SK-N-SH treated with all-trans-retinoic acid at 6 μM for 48 hours (cell line): ENCODE data around the gene ALDH16A1.

Experiments used
- ARNTL ChIP-seq: fragments of 450-650 bp; formaldehyde crosslinking; IDR thresholded peaks from 2 replicates; pipeline ENCODE4 v1.5.0; 2020; ENCODE audit warnings: low read depth, mild to moderate bottlenecking, moderate library complexity, borderline replicate concordance
- BACH2 ChIP-seq: fragments of 250-450 bp; sonication (Bioruptor Pico); IDR thresholded peaks from 2 replicates; pipeline ENCODE4 v1.9.0; 2021; ENCODE audit warnings: mild to moderate bottlenecking, borderline replicate concordance
- CREB5 ChIP-seq: fragments of 250-450 bp; sonication (Bioruptor Pico); IDR thresholded peaks from 2 replicates; pipeline ENCODE4 v1.5.1; 2020; ENCODE audit warnings: low read depth, mild to moderate bottlenecking, moderate library complexity
- ISL1 ChIP-seq: fragments of 250-450 bp; sonication (Bioruptor Pico); IDR thresholded peaks from 2 replicates; pipeline ENCODE4 v2.1.2; 2022; ENCODE audit warnings: mild to moderate bottlenecking, moderate library complexity
- OSR1 ChIP-seq: fragments of 250-450 bp; sonication (Bioruptor Pico); IDR thresholded peaks from 2 replicates; pipeline ENCODE4 v1.8.0; 2022; ENCODE audit warnings: moderate library complexity, mild to moderate bottlenecking, inconsistent platforms
- PATZ1 ChIP-seq: fragments of 250-450 bp; sonication (Bioruptor Pico); IDR thresholded peaks from 2 replicates; pipeline ENCODE4 v1.8.0; 2020; ENCODE audit warnings: mild to moderate bottlenecking, moderate library complexity, borderline replicate concordance
- SNAI2 ChIP-seq: fragments of 250-450 bp; sonication (Bioruptor Pico); IDR thresholded peaks from 2 replicates; pipeline ENCODE4 v1.5.0; 2020; ENCODE audit warnings: mild to moderate bottlenecking, moderate library complexity
- ZC3H10 ChIP-seq: fragments of 250-450 bp; sonication (Bioruptor Pico); IDR thresholded peaks from 2 replicates; pipeline ENCODE4 v1.5.1; 2021; ENCODE audit warnings: mild to moderate bottlenecking, moderate library complexity
- ZFP30 ChIP-seq: fragments of 450-650 bp; formaldehyde crosslinking; IDR thresholded peaks from 2 replicates; pipeline ENCODE4 v1.5.0; 2022; ENCODE audit warnings: mild to moderate bottlenecking, moderate library complexity
- ZNF8 ChIP-seq: fragments of 450-650 bp; formaldehyde crosslinking; IDR thresholded peaks from 2 replicates; pipeline ENCODE4 v1.5.0; 2020; ENCODE audit warnings: mild to moderate bottlenecking, moderate library complexity
- TF ChIP-seq, protein P1 (sequence below): fragments of 250-450 bp; sonication (Bioruptor Pico); IDR thresholded peaks from 2 replicates; pipeline ENCODE4 v1.5.1; 2021; ENCODE audit warnings: mild to moderate bottlenecking, moderate library complexity

GRCh38 chr19:49450405-49450804, 2.6 kb upstream of the ALDH16A1 start:
- TF ChIP-seq ARNTL (CRISPR knock-in tag) = no peak
- no peak for TF ChIP-seq PATZ1 (CRISPR knock-in tag)
- TF ChIP-seq ZFP30 (CRISPR knock-in tag) = no peak
- no peak for TF ChIP-seq ISL1 (CRISPR knock-in tag)
- no peak for TF ChIP-seq BACH2
- no peak for TF ChIP-seq ZC3H10
- TF ChIP-seq OSR1 = no peak
- no peak for TF ChIP-seq ZNF8 (CRISPR knock-in tag)
- TF ChIP-seq, protein P1, sequence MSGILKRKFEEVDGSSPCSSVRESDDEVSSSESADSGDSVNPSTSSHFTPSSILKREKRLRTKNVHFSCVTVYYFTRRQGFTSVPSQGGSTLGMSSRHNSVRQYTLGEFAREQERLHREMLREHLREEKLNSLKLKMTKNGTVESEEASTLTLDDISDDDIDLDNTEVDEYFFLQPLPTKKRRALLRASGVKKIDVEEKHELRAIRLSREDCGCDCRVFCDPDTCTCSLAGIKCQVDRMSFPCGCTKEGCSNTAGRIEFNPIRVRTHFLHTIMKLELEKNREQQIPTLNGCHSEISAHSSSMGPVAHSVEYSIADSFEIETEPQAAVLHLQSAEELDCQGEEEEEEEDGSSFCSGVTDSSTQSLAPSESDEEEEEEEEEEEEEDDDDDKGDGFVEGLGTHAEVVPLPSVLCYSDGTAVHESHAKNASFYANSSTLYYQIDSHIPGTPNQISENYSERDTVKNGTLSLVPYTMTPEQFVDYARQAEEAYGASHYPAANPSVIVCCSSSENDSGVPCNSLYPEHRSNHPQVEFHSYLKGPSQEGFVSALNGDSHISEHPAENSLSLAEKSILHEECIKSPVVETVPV (CRISPR knock-in tag) = no peak
- TF ChIP-seq CREB5 (CRISPR knock-in tag) = no peak
- TF ChIP-seq SNAI2 (CRISPR knock-in tag) = no peak
